Measurements from ENCODE around the gene MYO9B.

Gene MYO9B

DNA sequence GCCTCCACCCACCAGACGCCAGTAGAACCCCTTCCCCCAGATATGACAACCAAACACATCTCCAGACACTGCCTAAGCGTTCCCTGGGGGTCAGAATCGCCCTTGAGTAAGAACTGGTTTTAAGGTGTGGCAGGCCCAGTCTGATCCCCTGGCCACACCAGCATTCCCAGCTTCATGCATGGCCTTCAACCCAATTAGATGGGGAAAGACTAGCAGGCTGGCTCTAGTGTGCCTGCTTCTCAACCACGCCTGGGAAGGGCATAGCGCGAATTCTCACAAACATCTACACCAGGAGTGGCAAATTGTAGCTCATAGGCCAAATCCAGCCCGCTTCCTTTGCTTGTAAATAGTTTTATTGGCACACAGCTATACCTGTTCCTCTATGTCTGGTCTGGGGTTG lies 13.9 kb upstream of the MYO9B start:
- Histone ChIP-seq H3K4me2 (ENCODE audit: insufficient read depth, low read length) (no peak overlapping the region), H2AFZ (ENCODE audit: low read depth, low read length) (no peak overlapping the region), H3K4me3 (ENCODE audit: low read depth in 1 of 2, low read length in 2 of 2) (no peak overlapping the region), H4K20me1 (ENCODE audit: insufficient read depth, low read length) (peaks cover 3% of the 10 kb centered on the region; the same call in 1 of the 2 replicates), H3K4me1 (ENCODE audit: insufficient read depth, low read length) (no peaks in the 10 kb centered on the region), H3K79me2 (ENCODE audit: insufficient read depth, low read length) (peaks cover 69% of the 10 kb centered on the region), H3K9me3 (ENCODE audit: insufficient read depth, low read length, severe bottlenecking) (peaks cover 9% of the 10 kb centered on the region), H3K27me3 (ENCODE audit: insufficient read depth, low read length, poor library complexity) (no peaks in the 10 kb centered on the region), H3K9ac (ENCODE audit: low read depth, low read length) (no peak overlapping the region), H3K36me3 (ENCODE audit: insufficient read depth, low read length) (peaks cover 97% of the 10 kb centered on the region), H3K27ac (ENCODE audit: low read length) (no peak overlapping the region)
- ATAC-seq (ENCODE audit: insufficient read depth, low read depth), result no peak
- no peak for TF ChIP-seq EZH2 (IDR thresholded peaks at IDR 0.05; ENCODE audit: borderline replicate concordance, low read depth, low read length, severe bottlenecking)
- TF ChIP-seq, protein P1, sequence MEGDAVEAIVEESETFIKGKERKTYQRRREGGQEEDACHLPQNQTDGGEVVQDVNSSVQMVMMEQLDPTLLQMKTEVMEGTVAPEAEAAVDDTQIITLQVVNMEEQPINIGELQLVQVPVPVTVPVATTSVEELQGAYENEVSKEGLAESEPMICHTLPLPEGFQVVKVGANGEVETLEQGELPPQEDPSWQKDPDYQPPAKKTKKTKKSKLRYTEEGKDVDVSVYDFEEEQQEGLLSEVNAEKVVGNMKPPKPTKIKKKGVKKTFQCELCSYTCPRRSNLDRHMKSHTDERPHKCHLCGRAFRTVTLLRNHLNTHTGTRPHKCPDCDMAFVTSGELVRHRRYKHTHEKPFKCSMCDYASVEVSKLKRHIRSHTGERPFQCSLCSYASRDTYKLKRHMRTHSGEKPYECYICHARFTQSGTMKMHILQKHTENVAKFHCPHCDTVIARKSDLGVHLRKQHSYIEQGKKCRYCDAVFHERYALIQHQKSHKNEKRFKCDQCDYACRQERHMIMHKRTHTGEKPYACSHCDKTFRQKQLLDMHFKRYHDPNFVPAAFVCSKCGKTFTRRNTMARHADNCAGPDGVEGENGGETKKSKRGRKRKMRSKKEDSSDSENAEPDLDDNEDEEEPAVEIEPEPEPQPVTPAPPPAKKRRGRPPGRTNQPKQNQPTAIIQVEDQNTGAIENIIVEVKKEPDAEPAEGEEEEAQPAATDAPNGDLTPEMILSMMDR (IDR thresholded peaks at IDR 0.05; ENCODE audit: borderline replicate concordance, extremely low read depth, low read length, poor library complexity, severe bottlenecking), result no peak
- DNase-seq, result no peak

DNA sequence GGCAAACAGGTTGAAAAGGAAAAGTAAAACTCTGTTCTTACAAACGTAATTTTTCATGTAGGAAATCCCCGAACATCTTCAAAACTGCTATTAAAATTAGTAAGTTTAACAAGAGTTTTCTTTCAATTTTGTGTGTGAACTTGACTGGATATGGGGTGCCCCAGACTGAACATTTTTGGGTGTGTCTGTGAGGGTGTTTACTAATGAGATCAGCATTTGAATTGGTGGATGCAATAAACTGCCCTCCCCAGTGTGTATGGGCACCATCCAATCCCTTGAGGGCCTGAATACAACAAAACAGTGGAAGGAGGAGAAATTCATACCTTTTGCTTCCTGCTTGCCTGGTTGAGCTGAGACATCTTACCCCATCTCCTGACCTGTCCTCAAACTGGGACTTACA lies 12.1 kb upstream of the MYO9B start:
- DNase-seq (no peak), ATAC-seq (ENCODE audit: insufficient read depth, low read depth) (no peak)
- H3K4me2 ChIP-seq (ENCODE audit: insufficient read depth, low read length), result no peak overlapping the region
- no peaks in the 10 kb centered on the region for H3K4me1 ChIP-seq (ENCODE audit: insufficient read depth, low read length)
- no peak overlapping the region for H3K9ac ChIP-seq (ENCODE audit: low read depth, low read length)
- H3K27me3 ChIP-seq (ENCODE audit: insufficient read depth, low read length, poor library complexity), result no peaks in the 10 kb centered on the region
- H3K36me3 ChIP-seq (ENCODE audit: insufficient read depth, low read length), result peaks cover 93% of the 10 kb centered on the region
- H3K9me3 ChIP-seq (ENCODE audit: insufficient read depth, low read length, severe bottlenecking), result peaks cover 7% of the 10 kb centered on the region
- no peak overlapping the region for H3K27ac ChIP-seq (ENCODE audit: low read length)
- H2AFZ ChIP-seq (ENCODE audit: low read depth, low read length), result no peak overlapping the region
- H3K79me2 ChIP-seq (ENCODE audit: insufficient read depth, low read length), result peaks cover 75% of the 10 kb centered on the region
- H4K20me1 ChIP-seq (ENCODE audit: insufficient read depth, low read length), result peaks cover 3% of the 10 kb centered on the region; the same call in 1 of the 2 replicates
- TF ChIP-seq, protein P1 (IDR thresholded peaks at IDR 0.05; ENCODE audit: borderline replicate concordance, extremely low read depth, low read length, poor library complexity, severe bottlenecking), result no peak
- TF ChIP-seq EZH2 (IDR thresholded peaks at IDR 0.05; ENCODE audit: borderline replicate concordance, low read depth, low read length, severe bottlenecking), result no peak
- no peak overlapping the region for H3K4me3 ChIP-seq (ENCODE audit: low read depth in 1 of 2, low read length in 2 of 2)

DNA sequence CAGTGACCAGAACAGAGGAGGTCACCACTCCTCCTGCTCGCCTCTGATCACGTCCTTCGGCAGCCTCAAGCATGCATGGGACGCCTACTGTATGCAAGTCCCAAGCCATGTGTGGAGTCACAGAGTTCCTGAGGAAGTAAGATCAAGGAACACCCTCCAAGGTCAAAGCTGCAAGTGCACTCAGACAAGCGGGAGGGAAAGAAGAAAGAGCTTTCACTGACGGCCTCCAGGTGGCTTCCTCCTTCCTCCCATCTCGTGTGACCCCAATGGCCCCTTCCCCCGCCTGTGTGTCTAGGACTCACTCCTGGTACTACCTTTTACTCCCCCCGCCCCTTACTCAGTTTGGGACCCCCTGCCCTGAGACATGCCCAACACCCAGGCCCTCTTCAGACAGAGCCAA lies 6.4 kb upstream of the MYO9B start:
- no peak overlapping the region for H2AFZ ChIP-seq (ENCODE audit: low read depth, low read length)
- ATAC-seq (ENCODE audit: insufficient read depth, low read depth) (no peak), DNase-seq (no peak)
- TF ChIP-seq, protein P1 (IDR thresholded peaks at IDR 0.05; ENCODE audit: borderline replicate concordance, extremely low read depth, low read length, poor library complexity, severe bottlenecking), result peak; percentile 13
- no peak for TF ChIP-seq EZH2 (IDR thresholded peaks at IDR 0.05; ENCODE audit: borderline replicate concordance, low read depth, low read length, severe bottlenecking)
- H3K4me3 ChIP-seq (ENCODE audit: low read depth in 1 of 2, low read length in 2 of 2), result no peak overlapping the region
- H3K9ac ChIP-seq (ENCODE audit: low read depth, low read length), result no peak overlapping the region
- H3K9me3 ChIP-seq (ENCODE audit: insufficient read depth, low read length, severe bottlenecking), result no peaks in the 10 kb centered on the region
- H3K79me2 ChIP-seq (ENCODE audit: insufficient read depth, low read length), result peaks cover 84% of the 10 kb centered on the region
- peaks cover 41% of the 10 kb centered on the region for H4K20me1 ChIP-seq (ENCODE audit: insufficient read depth, low read length)
- H3K4me1 ChIP-seq (ENCODE audit: insufficient read depth, low read length), result peaks cover 19% of the 10 kb centered on the region
- no peak overlapping the region for H3K27ac ChIP-seq (ENCODE audit: low read length)
- no peak overlapping the region for H3K4me2 ChIP-seq (ENCODE audit: insufficient read depth, low read length)
- no peaks in the 10 kb centered on the region for H3K27me3 ChIP-seq (ENCODE audit: insufficient read depth, low read length, poor library complexity)
- H3K36me3 ChIP-seq (ENCODE audit: insufficient read depth, low read length), result peaks cover 88% of the 10 kb centered on the region

DNA sequence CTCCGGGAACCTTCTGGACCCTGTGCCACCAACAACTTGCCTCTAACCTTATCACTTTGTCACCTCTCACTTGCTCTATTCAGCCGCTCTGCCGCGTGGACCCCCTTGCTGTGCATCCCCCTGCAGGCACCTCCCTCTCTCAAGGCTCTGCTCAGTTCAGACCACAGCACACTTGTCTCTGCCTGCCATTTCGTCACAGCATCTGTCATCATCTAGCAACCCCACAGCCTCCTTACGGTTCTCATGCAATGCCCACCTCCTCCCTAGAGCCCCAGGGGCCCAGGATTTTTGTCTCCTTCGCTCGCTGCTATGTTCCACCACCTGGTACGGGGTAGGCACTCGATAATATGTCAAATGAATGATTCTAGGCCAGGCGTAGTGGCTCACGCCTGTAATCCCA lies 5.2 kb upstream of the MYO9B start:
- Histone ChIP-seq H4K20me1 (ENCODE audit: insufficient read depth, low read length) (peaks cover 48% of the 10 kb centered on the region), H3K27ac (ENCODE audit: low read length) (no peak overlapping the region; the same call in 1 of the 2 replicates), H2AFZ (ENCODE audit: low read depth, low read length) (no peak overlapping the region), H3K9me3 (ENCODE audit: insufficient read depth, low read length, severe bottlenecking) (no peaks in the 10 kb centered on the region), H3K79me2 (ENCODE audit: insufficient read depth, low read length) (peaks cover 83% of the 10 kb centered on the region), H3K4me3 (ENCODE audit: low read depth in 1 of 2, low read length in 2 of 2) (no peak overlapping the region), H3K4me1 (ENCODE audit: insufficient read depth, low read length) (peaks cover 23% of the 10 kb centered on the region), H3K27me3 (ENCODE audit: insufficient read depth, low read length, poor library complexity) (no peaks in the 10 kb centered on the region), H3K36me3 (ENCODE audit: insufficient read depth, low read length) (peaks cover 76% of the 10 kb centered on the region), H3K4me2 (ENCODE audit: insufficient read depth, low read length) (peak overlapping the region; percentile 0; the same call in 1 of the 2 replicates), H3K9ac (ENCODE audit: low read depth, low read length) (no peak overlapping the region)
- TF ChIP-seq, protein P1 (IDR thresholded peaks at IDR 0.05; ENCODE audit: borderline replicate concordance, extremely low read depth, low read length, poor library complexity, severe bottlenecking), result no peak
- no peak for TF ChIP-seq EZH2 (IDR thresholded peaks at IDR 0.05; ENCODE audit: borderline replicate concordance, low read depth, low read length, severe bottlenecking)
- ATAC-seq (ENCODE audit: insufficient read depth, low read depth) (no peak), DNase-seq (no peak)

Measured in DND-41 (cell line).